Right kidney (tissue), 1 donor: ENCODE data around the gene RAD17.
"Not testable (repeated sequence)": the region's sequence is repeated elsewhere in the genome, so short reads cannot be mapped to it uniquely, and the experiment has no call there.

ENCODE experiments used
- DNase-seq: peaks from one replicate; pipeline ENCODE4 v3.0.0-alpha.2; 2016

RAD17 gene

DNA sequence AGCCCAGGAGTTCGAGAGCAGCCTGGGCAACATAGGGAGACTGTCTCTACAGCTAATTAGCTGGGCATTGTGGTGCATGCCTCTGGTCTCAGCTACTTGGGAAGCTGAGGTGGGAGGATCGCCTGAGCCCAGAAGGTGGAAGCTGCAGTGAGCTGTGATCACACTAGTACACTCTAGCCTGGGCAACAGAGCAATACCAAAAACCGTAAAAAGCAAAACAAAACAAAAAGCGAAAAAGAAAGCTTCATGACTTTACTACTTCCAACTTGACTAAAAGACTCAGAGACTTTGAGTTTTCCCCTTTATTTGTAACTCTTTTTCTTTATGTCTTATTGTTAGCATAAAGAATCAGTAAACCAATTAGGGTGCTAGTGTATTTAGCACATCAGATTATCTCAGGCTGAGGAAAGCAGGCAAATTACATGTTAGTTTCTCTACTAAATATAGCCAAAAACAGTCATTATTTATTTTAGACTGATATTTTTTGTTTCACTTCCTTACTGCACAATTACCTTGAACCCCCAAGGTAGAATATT, 5.4 kb downstream of the RAD17 start:
- no peak for DNase-seq

DNA sequence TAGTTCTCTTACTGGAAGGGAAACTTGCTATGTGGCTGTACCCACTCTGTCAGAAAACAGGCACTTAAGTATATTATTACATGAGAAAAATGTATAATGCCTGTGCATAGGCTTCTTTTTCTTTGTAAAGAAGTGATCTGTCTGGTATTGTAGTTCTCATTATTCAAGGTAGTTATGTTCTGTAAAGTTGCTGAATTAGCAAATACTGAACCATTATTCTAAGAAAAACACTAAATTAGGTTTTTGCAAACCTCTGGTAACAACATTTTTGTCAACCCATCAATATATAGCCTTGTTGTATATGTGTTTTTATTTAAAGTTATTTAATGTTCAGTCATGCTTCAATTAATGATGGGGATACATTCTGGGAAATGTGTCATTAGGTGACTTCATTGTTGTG, 8.8 kb downstream of the RAD17 start:
- no peak for DNase-seq

DNA sequence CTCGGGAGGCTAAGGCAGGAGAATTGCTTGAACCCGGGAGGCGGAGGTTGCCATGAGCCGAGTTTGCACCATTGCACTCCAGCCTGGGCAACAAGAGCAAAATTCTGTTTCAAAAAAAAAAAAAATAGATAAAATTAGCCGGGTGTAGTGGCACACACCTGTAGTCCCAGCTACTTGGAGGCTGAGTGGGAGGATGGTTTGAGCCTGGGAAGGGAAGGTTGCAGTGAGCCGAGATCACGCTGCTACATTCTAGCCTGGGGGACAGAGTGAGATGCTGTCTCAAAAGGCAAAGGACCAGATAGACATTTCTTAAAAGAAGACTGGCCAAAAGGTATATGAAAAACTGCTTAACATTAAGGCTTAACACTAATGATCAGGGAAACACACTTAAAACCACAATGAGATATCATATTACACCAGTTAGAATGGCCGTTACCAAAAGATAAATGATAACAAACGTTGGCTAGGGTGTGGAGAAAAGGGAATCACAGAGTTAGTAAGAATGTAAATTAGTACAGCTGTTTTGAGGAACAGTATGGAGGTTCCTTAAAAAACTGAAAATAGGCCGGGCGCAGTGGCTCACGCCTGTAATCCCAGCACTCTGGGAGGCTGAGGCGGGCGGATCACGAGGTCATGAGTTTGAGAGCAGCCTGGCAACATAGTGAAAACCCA, 35.2 kb downstream of the RAD17 start:
- DNase-seq, result no peak

DNA sequence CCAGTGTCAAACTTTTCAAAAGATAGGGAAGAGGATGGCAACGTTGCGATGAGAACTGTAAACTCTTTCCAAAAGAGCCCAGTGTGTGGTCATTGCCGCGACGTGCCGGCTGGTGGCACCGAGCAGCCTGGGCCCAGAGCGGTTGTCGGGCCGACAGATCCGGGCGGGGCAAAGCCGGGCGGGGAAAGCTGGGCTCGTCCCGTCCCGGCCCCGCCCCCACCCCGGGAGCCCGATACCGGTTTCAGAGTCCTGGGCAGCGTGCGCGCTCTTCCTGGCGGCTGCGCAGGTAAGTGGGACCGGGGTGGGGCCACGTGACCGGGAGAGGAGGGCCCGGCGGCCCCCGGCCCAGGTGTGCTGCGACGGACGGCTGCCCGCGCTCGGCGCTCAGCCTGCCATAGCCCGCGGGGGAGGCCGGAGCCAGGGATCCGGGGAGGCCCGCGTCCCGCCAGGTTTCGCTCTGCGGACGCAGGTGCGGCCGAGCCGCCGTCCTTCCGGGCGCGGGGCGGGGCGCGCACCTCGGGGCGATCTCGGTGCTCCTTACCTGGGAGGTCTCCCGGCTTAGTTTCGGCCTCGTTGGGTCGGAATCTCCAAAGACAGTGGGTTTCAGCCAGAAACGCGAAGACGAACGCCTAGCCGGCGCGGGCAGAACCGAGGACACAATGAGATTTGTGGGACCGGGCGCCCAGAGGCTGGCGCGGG, 45.4 kb downstream of the RAD17 start, which contains the start of gene MARVELD2:
TSS of gene MARVELD2 (plus strand) at position 232 of the 699 bp plus-strand sequence. CDS start 4,270 bp downstream, outside the sequence.
- peak; percentile 85 for DNase-seq

DNA sequence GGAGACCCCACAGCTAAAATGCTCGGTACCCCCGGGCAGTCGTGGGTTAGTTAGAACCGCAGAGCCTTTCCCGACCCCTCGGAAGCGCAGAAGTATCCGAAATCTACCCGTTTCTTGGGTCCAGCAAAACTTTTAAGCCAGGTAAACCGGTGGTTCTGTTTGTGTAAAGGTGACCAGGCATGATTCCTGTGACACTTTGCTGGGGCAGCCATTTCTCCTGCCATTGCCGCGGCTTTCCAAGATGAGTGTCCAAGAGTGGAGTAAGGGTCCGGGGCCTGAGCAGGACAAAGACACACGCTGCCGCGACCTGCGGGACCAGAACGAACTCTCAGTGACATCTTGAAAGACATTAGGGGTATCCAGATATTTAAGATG, 46.0 kb downstream of the RAD17 start:
- DNase-seq, result peak; percentile 80

DNA sequence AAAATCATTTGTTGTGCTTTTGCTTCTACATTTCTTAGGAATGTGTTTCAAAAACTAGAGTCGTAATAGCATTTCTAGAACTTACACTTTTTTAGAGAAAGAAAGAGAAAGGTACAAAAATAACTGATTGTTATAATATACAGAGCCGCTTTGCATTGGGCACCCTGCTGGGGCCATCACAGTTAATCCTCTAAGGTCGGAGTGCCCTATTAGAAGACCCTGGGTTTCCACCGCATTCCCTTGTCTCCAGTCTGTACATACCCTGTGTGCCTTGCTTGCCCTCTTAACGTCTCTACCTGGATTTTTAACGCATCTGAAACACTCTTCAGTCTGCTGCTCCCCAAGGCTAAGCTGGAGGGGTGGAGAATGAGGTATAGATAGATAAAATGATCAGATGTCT, 46.6 kb downstream of the RAD17 start:
- DNase-seq, result peak; percentile 17

DNA sequence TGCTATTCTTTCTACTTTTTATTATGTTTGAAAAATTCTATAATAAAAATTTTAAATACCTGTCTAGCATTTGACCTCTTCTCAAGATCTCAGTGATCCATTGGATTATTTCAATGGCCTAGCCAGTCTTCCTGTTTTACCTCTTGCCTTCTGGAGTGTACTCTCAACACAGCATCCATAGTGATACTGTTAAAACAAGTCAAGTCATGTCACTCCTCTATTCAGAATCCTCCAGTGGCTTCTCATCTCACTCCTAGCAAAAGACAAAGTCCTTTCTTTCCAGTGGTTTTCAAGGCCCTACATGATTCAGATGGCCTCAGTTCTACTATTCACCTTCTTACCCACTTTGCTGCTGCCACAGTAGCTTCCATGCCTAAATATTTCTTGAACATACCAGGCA, 47.1 kb downstream of the RAD17 start:
- no peak for DNase-seq

DNA sequence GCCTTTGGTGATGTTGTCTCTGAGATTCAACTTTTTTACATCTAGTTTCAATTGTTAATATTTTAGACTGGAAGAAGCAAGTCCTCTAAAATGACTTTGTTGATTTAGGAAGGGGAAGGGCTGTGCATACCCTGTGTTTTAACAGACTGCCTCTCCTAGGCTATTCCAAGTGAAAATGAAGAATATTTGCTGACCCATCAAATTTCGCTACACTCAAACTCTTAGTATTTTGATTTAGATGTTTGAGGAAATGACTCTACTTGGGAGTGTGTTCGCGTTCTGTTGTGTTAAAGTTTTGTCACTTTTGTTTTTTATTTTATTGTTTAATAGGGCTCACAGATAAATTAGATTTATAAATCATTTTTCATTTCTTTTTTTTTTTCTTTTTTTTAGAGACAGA, 48.9 kb downstream of the RAD17 start:
- no peak for DNase-seq

DNA sequence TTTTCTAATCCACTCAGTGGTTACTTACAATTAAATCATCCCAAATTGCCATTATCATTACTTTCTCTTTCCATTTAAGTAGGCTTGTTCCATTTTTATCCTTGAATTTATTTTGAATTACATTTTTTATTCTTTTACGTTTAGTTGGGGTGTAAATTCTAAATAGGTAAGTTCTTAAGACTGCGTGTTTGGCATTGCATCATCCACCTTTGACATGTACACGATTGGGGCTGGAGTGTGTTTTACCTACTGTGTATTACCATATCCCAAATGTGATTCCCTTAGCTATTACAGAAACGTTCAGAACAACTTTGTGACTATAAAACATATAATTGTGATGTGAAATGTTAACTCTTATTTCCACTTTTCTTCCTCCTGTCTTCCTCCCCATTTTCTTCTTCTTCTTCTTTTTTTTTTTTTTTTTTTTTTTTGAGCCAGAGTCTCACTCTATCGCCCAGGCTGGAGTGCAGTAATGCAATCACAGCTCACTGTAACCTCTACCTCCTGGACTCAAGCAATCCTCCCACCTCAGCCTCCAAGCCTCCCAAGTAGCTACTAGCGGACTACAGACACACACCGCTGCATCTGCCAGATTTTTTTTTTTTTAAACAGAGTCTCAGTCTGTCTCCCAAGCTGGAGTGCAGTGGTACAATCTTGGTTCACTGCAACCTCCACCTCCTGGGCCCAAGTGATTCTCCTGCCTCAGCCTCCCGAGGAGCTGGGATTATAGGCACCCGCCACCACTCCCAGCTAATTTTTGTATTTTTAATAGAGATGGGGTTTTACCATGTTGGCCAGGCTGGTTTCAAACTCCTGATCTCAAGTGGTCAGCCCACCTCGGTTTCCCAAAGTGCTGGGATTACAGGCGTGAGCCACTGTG, 62.0 kb downstream of the RAD17 start:
- DNase-seq, result no peak

DNA sequence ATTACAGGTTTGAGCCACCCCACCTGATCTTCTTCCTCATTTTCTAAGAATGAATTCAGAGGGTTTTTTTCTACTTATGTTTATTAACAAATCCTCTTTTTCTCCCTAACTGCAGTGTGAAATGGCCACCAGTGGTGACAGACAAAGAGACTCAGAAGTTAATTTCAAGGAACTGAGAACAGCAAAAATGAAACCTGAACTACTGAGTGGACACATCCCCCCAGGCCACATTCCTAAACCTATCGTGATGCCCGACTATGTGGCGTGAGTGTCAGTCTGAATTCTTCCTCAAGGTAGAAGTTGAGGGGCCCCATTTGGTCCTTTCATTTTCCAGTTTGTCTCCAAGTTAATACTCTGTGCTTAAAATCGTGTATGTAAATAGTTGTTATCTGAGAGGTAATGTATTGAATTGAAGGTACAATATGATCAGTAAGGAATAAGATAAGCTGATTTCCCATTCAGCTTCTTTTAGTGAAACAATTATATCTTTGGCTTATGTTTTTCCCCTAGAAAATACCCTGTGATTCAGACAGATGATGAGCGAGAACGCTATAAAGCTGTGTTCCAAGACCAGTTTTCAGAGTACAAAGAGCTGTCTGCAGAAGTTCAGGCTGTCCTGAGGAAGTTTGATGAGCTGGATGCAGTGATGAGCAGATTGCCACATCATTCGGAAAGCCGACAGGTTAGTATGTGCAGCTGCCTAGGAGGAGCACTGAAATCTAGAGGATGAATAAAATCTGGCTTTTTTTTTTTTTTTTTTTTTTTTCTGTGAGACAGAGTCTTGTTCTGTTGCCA, 63.0 kb downstream of the RAD17 start:
- no peak for DNase-seq

DNA sequence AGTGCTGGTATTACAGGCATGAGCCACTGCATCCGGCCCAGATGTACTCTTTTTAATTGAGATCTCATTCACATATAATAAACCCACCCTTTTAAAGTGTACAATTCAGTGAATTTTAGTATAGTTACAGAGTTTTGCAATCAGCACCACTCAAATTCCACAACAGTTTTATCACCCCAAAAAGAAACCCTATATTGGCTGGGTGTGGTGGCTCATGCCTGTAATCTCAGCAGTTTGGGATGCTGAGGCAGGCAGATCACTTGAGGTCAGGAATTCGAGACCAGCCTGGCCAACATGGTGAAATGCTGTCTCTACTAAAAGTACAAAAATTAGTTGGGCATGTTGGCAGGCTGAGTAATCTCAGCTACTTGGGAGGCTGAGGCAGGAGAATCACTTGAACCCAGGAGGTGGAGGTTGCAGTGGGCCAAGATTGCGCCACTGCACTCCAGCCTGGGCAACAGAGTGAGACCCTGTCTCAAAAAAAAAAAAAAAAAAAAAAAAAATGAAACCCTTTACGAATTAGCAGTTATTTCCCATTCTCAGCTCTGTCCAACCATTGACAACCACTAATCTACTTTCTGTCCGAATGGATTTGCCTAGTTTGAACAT, 65.8 kb downstream of the RAD17 start:
- not testable (repeated sequence) for DNase-seq

DNA sequence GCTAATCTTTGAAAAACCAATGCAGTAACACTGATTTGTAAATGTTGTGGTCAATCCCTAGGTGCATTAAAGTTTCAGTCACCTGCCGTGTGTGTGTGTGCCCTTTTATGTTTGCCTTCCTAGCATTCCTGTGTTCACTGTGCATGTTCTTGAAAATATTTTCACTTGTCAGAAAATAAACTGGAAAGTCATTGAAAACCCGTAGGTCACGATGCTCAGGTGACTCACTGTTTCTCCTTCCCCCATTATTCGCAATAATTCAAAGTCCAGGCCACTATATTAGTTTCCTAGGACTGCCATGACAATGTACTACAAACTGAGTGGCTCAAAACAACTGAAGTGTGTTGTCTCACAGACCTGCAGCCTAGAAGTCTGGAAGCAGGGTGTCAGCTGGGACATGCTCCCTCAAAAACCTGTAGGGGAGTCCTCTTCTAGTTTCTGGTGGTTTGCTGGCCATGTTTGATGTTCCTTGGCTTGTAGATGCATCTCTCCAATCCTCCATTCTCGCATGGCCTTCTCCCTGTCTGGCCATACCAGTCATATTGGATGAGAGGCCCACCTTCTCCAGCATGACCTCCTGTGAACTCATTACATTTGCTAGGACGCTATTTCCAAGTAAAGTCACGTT, 74.6 kb downstream of the RAD17 start:
- no peak for DNase-seq

DNA sequence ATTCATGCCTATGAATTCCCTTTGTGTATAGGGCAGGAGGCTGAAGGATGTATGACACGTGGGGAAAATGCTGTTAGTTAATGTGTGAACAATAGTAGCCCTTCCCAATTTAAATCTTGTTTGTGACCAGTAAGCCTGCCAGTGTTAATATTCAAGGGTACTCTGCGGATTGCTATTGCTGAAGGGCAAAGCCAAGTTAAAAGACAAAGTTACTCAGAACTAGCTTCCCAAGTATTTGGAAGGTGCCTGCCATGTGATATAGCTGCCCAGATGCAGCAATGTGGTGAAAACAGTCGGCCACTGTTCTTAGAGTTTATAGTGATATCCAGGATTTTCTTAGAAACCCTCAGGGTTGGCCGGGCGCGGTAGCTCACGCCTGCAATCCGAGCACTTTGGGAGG, 79.9 kb downstream of the RAD17 start:
- DNase-seq, result no peak

DNA sequence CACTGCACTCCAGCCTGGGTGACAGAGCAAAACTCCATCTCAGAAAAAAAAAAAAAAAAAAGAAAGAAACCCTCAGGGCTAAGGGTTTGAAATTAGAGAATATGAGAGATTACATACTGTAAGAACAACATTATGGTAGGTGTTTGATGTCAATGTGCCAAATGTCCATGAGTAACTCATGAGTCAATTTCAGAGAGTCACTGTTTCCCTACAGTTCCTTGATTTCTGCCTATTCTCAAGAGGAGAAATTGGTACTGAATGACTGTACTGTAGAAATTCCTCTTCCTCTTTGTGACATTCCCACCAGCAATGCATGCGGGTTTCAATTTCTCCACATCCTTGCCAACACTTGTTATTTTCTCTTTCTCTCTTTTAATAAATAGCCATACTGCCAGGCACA, 80.5 kb downstream of the RAD17 start:
- no peak for DNase-seq

DNA sequence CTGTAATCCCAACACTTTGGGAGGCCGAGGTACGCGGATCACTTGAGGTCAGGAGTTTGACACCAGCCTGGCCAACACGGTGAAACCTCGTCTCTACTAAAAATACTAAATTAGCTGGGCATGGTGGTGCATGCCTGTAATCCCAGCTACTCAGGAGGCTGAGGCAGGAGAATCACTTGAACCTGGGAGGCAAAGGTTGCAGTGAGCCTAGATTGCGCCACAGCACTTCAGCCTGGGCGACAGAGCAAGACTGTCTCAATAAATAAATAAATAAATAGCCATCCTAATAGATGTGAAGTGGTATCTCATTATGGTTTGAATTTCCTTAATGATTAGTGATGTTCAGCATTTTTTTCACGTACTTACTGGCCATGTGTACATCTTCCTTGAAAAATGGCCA, 80.9 kb downstream of the RAD17 start:
- not testable (repeated sequence) for DNase-seq

DNA sequence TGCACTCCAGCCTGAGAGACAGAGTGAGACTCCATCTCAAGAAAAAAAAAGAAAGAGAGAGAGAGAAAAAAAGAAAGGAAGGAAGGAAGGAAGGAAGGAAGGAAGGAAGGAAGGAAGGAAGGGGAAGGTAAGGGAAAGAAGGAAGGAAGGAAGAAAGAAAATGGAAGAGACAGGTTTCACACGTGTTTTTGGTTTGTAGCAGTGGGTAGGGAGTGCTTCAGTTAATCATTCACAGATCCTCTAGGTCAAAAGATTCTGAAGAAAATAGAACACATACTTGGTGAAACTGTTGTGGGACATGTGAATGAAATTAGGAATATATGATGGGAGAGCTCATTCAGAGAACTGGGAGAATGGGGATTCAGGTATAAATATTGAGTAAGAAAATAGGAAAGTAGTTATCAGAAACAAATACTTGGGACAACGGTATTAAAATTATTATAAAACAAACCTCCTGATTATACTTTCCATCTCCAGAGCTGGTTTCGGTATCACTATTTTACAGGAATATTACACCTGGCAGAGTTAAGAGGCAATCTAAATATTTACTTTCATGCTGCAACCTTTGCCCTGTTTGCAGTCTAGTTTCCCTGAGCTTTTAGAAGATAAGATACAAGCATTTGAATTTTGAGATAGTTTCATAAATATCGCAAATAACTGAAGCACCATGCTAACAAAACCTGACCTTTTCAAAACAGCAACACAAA, 82.5 kb downstream of the RAD17 start:
- DNase-seq, result no peak

DNA sequence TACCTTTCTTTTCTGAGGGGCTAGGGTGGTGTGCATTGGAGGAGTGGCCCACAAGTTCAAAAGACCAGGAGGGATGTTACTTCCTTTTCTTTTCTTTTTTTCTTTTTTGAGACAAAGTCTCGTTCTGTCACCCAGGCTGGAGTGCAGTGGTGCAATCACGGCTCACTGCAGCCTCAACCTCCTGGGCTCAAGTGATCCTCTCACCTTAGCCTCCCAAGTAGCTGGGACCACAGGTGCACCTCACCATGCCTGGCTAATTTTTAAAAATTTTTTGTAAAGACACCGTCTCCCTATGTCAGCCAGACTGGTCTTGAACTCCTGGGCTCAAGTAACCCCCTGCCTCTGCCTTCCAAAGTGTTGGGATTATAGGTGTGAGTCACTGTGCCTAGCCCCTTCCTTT, 83.9 kb downstream of the RAD17 start:
- not testable (repeated sequence) for DNase-seq

DNA sequence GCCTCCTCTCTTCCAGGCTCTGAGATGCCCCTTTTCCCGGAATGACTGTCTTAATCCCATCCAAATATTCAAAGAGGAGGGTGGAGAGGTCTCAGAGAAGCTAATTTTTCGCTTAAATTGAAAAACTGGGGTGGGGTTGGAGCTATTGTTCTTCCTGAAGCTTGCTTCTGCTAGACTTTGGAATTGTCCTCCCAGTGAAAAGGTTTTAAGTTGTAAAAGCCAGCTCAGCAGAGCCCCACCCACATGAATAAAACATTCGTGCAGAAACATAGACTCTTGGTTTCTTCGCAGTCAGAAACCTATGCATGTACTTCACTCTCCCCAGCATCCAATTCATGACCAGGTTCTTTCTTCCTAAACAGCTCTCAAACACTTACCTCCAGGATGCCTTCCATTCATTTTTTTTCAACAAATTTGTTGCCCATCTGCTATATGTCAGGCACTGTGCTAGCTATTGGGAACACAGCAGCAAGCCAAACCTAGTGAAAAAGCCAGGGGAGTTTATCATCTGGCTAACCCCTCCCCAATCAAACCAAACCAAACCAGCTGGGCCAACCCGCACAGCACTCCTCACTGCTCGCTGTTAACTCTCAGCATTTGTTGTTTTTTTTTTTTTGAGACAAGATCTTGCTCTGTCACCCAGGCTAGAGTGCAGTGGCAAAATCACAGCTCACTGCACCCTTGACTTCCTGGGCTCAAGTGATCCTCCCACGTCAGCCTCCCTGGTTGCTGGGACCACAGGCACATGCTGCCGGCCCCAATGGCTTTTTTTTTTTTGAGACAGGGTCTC, 85.0 kb downstream of the RAD17 start:
- no peak for DNase-seq

DNA sequence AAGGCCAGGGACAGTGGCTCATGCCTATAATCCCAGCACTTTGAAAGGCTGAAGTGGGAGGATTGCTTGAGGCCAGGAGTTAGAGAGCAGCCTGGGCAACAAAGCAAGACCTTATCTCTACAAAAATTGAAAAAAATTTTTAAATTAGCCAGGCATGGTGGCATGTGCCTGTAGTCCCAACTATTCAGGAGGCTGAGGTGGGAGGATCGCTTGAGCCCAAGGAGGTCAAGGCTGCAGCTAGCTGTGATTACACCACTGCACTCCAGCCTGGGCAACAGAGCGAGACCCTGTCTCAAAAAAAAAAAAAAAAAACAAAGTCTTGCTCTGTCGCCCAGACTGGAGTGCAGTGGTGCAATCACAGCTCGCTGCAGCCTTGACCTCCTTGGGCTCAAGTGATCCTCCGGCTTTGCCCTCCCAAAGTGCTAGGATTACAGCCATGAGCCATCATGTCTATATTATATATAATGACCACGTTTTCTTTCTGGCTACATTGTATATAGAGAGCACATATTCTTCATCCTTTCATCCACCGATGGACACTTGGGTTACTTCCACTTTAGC, 85.9 kb downstream of the RAD17 start:
- not testable (repeated sequence) for DNase-seq
